Activated T-helper 2 cell treated with anti-CD3 and anti-CD28 coated beads, Interferon-gamma antibody, Interleukin-2, Interleukin-4, amounts not matched to agents 10 μg/mL and 5 μg/mL and 100 μg/mL, durations not matched to agents 14 hours and 24 hours and 36 hours (primary cell): Measurements from ENCODE around the gene ZNF254. TPM values are rescaled to one million over a fixed set of nuclear protein-coding genes. Genes with fewer than 3 reads are reported as not detected.

ENCODE experiments used
- DNase-seq: peaks from one replicate; pipeline ENCODE4 v3.0.0; 2021; ENCODE audit warnings: low spot score
- H3K27ac Mint-ChIP-seq: one replicate; pipeline ENCODE4 v1.8.0; 2021; ENCODE audit warnings: mixed read lengths
- H3K27me3 Mint-ChIP-seq: one replicate; pipeline ENCODE4 v1.8.0; 2021; ENCODE audit warnings: low read depth, mixed read lengths
- H3K36me3 Mint-ChIP-seq: one replicate; pipeline ENCODE4 v1.8.0; 2021; ENCODE audit warnings: low read depth, mixed read lengths
- H3K4me1 Mint-ChIP-seq: one replicate; pipeline ENCODE4 v1.8.0; 2021; ENCODE audit warnings: low read depth, mixed read lengths
- H3K4me3 Mint-ChIP-seq: one replicate; pipeline ENCODE4 v1.8.0; 2021; ENCODE audit warnings: low read depth, mild to moderate bottlenecking, moderate library complexity, mixed read lengths
- H3K9me3 Mint-ChIP-seq: one replicate; pipeline ENCODE4 v1.8.0; 2021; ENCODE audit warnings: mixed read lengths
- intact Hi-C: fragments of 100-400 bp; cut with micrococcal nuclease; formaldehyde crosslinking; loops from one replicate; pipeline ENCODE4 v1.15.1; 2023
- total RNA-seq: library from RNA; stranded (reverse); gene quantifications from 2 replicates; pipeline ENCODE4 v1.2.3, GENCODE V29; 2022

ZNF254 gene
- total RNA-seq, 1 donor from 2014 or later, result 8.7 TPM

DNA sequence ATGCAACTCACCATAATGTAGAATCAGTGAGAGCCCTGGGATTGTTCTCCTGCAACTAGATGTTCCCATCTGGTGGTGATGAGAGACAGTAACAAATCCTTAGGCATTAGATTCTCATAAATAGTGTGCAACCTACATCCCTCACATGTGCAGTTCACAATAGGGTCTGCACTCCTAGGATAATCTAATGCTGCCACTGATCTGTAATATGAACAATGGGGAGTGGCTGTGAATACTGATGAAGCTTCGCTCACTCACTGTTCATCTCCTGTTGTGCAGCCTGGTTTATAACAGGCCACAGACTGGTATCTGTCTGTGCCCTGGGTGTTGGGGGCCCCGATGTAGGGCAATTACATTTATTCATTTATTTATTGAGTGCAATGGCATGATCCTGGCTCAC is 86.9 kb downstream of the ZNF254 start:
- Mint-ChIP-seq H3K4me3 (no peak overlapping the region), H3K4me1 (no peaks in the 10 kb centered on the region), H3K27ac (no peak overlapping the region), H3K9me3 (peaks cover 66% of the 10 kb centered on the region), H3K36me3 (no peaks in the 10 kb centered on the region), H3K27me3 (no peaks in the 10 kb centered on the region)
- intact Hi-C loops, result no loop called here
- DNase-seq, result no peak

DNA sequence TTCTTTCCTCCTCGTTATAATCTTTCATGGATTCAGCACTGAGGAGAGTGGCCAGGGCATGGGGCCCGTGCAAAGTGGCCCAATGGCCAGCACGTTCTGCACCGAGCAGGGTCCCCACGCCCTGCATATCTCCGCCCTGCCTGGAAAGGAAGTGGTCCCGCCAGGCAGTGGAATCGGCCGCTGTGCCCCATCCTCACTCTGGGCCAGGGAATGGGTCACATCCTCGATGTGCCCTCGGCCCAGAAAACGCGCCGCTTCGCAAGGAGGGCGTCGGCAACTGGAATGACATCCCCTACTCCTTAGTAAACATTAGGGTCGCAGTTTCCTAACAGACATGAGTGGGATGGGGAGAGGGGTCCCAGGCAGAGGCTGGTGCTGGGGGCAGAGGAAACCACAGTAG is 90.7 kb downstream of the ZNF254 start:
- no peak for DNase-seq
- Mint-ChIP-seq H3K4me3 (no peak overlapping the region), H3K36me3 (no peaks in the 10 kb centered on the region), H3K27me3 (no peaks in the 10 kb centered on the region), H3K4me1 (no peaks in the 10 kb centered on the region), H3K9me3 (peaks cover 40% of the 10 kb centered on the region), H3K27ac (no peak overlapping the region)
- intact Hi-C loops, result no loop called here

GRCh38 chr19:24178207-24178606 is 91.2 kb downstream of the ZNF254 start:
- peaks cover 36% of the 10 kb centered on the region for H3K9me3 Mint-ChIP-seq
- no peaks in the 10 kb centered on the region for H3K36me3 Mint-ChIP-seq
- H3K4me3 Mint-ChIP-seq, result no peak overlapping the region
- no peak overlapping the region for H3K27ac Mint-ChIP-seq
- intact Hi-C loops, result no loop called here
- no peaks in the 10 kb centered on the region for H3K4me1 Mint-ChIP-seq
- no peak for DNase-seq
- no peaks in the 10 kb centered on the region for H3K27me3 Mint-ChIP-seq

Other genes starting within 250 kb of the ZNF254 start
- gene ZNF726, start 172.3 kb upstream of the ZNF254 start, total RNA-seq, result 10.3 and 11.6 TPM in 2 replicates